Coronary artery (tissue), 2 donors: ENCODE data around the gene KLF15.

Source experiments
- DNase-seq: peaks from one replicate; pipeline ENCODE4 v3.0.0-alpha.2; 2017; ENCODE audit warnings: low spot score
- H3K27ac ChIP-seq, 2 donors: fragments of 200-600 bp; sonication (generic); one replicate each; pipeline ENCODE4 v1.5.1; 2016 to 2019
- H3K4me3 ChIP-seq: fragments of 200-600 bp; sonication (generic); 2 replicates; pipeline ENCODE4 v1.5.1; 2016; ENCODE audit warnings: mild to moderate bottlenecking, moderate library complexity
- CTCF ChIP-seq: fragments of 200-600 bp; sonication (generic); IDR thresholded peaks from one replicate; pipeline ENCODE4 v1.5.1; 2019; ENCODE audit warnings: antibody characterized with exemption

The KLF15 gene

GRCh38 chr3:126320517-126321293 lies 36.5 kb downstream of the KLF15 start:
- Histone ChIP-seq H3K27ac (no peak overlapping the region), H3K4me3 (no peak overlapping the region)
- no peak for TF ChIP-seq CTCF
- DNase-seq: no peak

- DNase-seq: no peak
- Histone ChIP-seq H3K4me3 (no peak overlapping the region), H3K27ac (no peak overlapping the region)
- TF ChIP-seq CTCF: no peak
Measured at GRCh38 chr3:126319701-126320295, 37.4 kb downstream of the KLF15 start.

DNA sequence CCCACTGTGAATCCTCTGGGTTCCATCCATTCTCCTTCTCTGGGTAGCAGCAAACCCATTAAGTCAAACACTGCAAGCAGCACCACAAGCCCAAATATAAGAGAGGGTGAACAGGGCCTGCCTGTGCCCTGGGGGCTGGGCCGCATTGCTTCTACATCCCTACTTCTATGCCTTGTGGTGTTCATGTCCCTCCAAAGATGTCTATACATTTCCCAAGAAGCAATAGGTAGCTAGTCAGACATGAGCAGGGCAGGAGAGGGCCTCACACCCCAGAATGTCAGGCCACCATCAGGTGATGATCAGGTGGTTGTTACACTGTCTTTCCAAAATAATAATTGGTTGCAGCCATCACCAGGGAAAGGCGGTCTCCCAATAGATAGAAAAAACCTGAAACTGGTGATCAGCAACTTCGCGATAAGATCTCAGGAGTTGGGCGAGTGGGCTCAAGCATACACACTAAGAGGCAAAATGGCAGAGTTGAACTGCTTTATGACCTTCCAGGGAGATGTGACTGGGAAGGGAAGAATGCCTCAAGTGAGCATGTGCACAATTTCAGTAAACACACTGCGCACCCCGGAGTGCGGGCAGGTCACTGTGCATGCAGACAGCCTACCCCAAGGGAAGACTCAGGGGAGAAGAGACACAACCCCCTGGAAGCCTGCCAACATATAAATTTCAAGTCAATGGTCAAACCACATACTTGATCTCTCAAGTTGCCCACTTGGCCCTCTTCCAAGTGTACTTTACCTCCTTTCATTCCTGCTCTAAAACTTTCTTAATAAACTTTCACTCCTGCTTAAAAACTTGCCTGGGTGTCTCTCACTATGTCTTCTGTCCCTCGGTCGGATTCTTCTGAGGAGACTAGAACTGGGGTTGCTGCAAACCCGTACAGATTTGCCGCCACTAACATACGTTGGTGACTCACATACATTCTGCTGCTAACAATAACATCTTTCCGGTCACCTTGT lies 39.9 kb downstream of the KLF15 start:
- TF ChIP-seq CTCF: no peak

DNA sequence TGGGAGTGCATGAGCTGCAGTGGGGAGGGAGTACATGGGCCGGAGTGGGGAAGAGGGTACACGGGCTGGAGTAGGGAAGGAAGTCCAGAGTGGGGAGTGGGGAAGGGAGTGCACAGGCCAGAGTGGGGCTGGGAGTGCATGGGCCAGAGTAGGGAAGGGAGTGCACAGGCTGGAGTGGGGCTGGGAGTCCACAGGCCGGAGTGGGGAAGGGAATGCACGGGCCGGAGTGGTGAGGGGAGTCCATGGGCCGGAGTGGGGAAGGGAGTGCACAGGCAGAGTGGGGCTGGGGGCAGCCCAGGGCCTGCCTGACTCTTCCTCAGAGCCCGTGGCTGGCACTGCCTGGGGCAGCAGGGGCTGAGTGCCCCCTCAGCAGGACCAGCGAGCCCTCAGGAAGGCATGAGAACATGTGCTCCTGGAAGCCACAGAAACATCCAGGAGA lies 40.7 kb downstream of the KLF15 start:
- TF ChIP-seq CTCF: no peak
- no peak for DNase-seq
- H3K4me3 ChIP-seq: no peak overlapping the region
- H3K27ac ChIP-seq: no peak overlapping the region

More for the DNA sequence above, 39.9 kb downstream of the KLF15 start:
- no peak overlapping the region for H3K27ac ChIP-seq
- DNase-seq: no peak
- no peak overlapping the region for H3K4me3 ChIP-seq

- TF ChIP-seq CTCF: no peak
Measured at GRCh38 chr3:126316031-126316461, 41.2 kb downstream of the KLF15 start.

DNA sequence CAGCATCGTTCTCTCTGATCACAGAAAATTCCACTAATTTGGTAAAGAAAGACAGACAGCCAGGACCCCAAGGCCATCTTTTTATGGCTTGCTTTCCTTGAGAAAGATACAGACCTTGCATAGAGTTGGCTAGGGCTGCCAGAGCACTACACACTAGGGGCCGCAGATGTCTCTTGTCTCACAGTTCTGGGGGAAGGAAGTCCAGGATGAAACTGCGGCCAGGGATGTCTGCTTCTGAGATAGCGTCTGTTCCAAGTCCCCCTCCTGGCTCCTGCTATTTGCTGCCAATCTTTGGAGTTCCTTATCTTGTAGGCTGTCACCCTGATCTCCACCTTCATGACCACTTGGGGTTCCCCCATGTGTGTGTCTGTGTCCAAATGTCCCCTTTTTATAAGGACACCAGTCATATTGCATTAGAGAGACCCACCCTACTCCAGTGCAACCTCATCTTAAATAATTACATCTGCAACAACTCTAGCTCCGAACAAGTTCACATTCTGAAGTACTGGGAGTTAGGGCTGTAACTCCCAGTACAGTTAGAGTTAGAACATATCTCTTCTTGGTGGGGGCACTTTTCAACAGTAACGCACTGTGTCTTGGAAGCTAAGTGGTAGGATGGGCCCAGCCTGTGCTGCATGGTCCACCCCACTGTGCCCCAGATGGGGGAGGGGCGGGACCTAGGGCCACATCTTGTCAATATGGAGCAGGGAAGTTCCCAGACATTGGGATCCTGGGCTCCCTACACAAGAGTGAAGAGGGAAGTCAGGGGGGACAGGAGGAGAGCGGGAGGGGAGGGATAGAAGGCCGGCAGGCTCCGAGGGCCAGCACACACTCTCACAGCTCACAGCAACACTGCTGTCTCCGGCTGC lies 42.2 kb downstream of the KLF15 start:
- Histone ChIP-seq H3K4me3 (no peak overlapping the region), H3K27ac (no peak overlapping the region)
- DNase-seq: no peak
- TF ChIP-seq CTCF: no peak

More at GRCh38 chr3:126316031-126316461, 41.2 kb downstream of the KLF15 start:
- Histone ChIP-seq H3K27ac (no peak overlapping the region), H3K4me3 (no peak overlapping the region)
- no peak for DNase-seq
